ENCODE measurements around the gene STXBP2.

Gene STXBP2

GRCh38 chr19:7625763-7626372 is 11.0 kb upstream of the STXBP2 start:
- no peak overlapping the region for H3K9ac ChIP-seq (ENCODE audit: low read length)
- no peaks in the 10 kb centered on the region for H3K9me3 ChIP-seq (ENCODE audit: control insufficient read depth, insufficient read depth, low read depth, low read length)
- H3K4me3 ChIP-seq (ENCODE audit: low read depth, low read length): no peak overlapping the region
- H3K4me1 ChIP-seq (ENCODE audit: control insufficient read depth, insufficient read depth, low read length): no peaks in the 10 kb centered on the region
- no peaks in the 10 kb centered on the region for H3K27me3 ChIP-seq (ENCODE audit: control insufficient read depth, insufficient read depth, low read length)
- no peak overlapping the region for H3K27ac ChIP-seq (ENCODE audit: low read depth, low read length)
- H3K36me3 ChIP-seq (ENCODE audit: control insufficient read depth, insufficient read depth, low read length): peaks cover 57% of the 10 kb centered on the region

- Histone ChIP-seq H3K36me3 (ENCODE audit: control insufficient read depth, insufficient read depth, low read length) (peaks cover 50% of the 10 kb centered on the region), H3K9me3 (ENCODE audit: control insufficient read depth, insufficient read depth, low read depth, low read length) (no peaks in the 10 kb centered on the region), H3K27me3 (ENCODE audit: control insufficient read depth, insufficient read depth, low read length) (no peaks in the 10 kb centered on the region), H3K4me3 (ENCODE audit: low read depth, low read length) (no peak overlapping the region), H3K27ac (ENCODE audit: low read depth, low read length) (no peak overlapping the region), H3K4me1 (ENCODE audit: control insufficient read depth, insufficient read depth, low read length) (no peaks in the 10 kb centered on the region), H3K9ac (ENCODE audit: low read length) (no peak overlapping the region)
These were observed 9.7 kb upstream of the STXBP2 start for GRCh38 chr19:7627166-7627565.

GRCh38 chr19:7628589-7629311 is 8.2 kb upstream of the STXBP2 start:
- Histone ChIP-seq H3K27ac (ENCODE audit: low read depth, low read length) (no peak overlapping the region), H3K4me3 (ENCODE audit: low read depth, low read length) (peak overlapping the region; percentile 91), H3K36me3 (ENCODE audit: control insufficient read depth, insufficient read depth, low read length) (peaks cover 44% of the 10 kb centered on the region), H3K9me3 (ENCODE audit: control insufficient read depth, insufficient read depth, low read depth, low read length) (no peaks in the 10 kb centered on the region), H3K4me1 (ENCODE audit: control insufficient read depth, insufficient read depth, low read length) (no peaks in the 10 kb centered on the region), H3K27me3 (ENCODE audit: control insufficient read depth, insufficient read depth, low read length) (peaks cover 4% of the 10 kb centered on the region; the same call in 1 of the 2 replicates), H3K9ac (ENCODE audit: low read length) (peak overlapping the region; percentile 89)

- Histone ChIP-seq H3K9me3 (ENCODE audit: control insufficient read depth, insufficient read depth, low read depth, low read length) (no peaks in the 10 kb centered on the region), H3K27me3 (ENCODE audit: control insufficient read depth, insufficient read depth, low read length) (peaks cover 5% of the 10 kb centered on the region; the same call in 1 of the 2 replicates), H3K4me3 (ENCODE audit: low read depth, low read length) (peak within 1 kb of the TSS; percentile 91), H3K9ac (ENCODE audit: low read length) (peak within 1 kb of the TSS; percentile 89), H3K4me1 (ENCODE audit: control insufficient read depth, insufficient read depth, low read length) (no peaks in the 10 kb centered on the region), H3K36me3 (ENCODE audit: control insufficient read depth, insufficient read depth, low read length) (peaks cover 40% of the 10 kb centered on the region), H3K27ac (ENCODE audit: low read depth, low read length) (peak within 1 kb of the TSS; percentile 53; the same call in 1 of the 2 replicates)
These were observed 7.4 kb upstream of the STXBP2 start, which contains the start of the genes PET100 and XAB2 for GRCh38 chr19:7629347-7630054. PET100 (plus strand) TSS chr19:7629793; CDS start chr19:7629834, 41 bp downstream. XAB2 (minus strand) TSS chr19:7629545; CDS start chr19:7629527, 18 bp downstream.

- Histone ChIP-seq H3K27ac (ENCODE audit: low read depth, low read length) (no peak overlapping the region), H3K9me3 (ENCODE audit: control insufficient read depth, insufficient read depth, low read depth, low read length) (no peaks in the 10 kb centered on the region), H3K27me3 (ENCODE audit: control insufficient read depth, insufficient read depth, low read length) (peaks cover 26% of the 10 kb centered on the region), H3K9ac (ENCODE audit: low read length) (no peak overlapping the region), H3K4me1 (ENCODE audit: control insufficient read depth, insufficient read depth, low read length) (peaks cover 4% of the 10 kb centered on the region), H3K4me3 (ENCODE audit: low read depth, low read length) (no peak overlapping the region), H3K36me3 (ENCODE audit: control insufficient read depth, insufficient read depth, low read length) (peaks cover 20% of the 10 kb centered on the region)
These were observed 5.3 kb upstream of the STXBP2 start for GRCh38 chr19:7631577-7631976.

GRCh38 chr19:7632340-7633203 is 4.3 kb upstream of the STXBP2 start:
- H3K4me1 ChIP-seq (ENCODE audit: control insufficient read depth, insufficient read depth, low read length): peaks cover 5% of the 10 kb centered on the region
- H3K9ac ChIP-seq (ENCODE audit: low read length): no peak overlapping the region
- H3K27ac ChIP-seq (ENCODE audit: low read depth, low read length): no peak overlapping the region
- no peaks in the 10 kb centered on the region for H3K9me3 ChIP-seq (ENCODE audit: control insufficient read depth, insufficient read depth, low read depth, low read length)
- peaks cover 27% of the 10 kb centered on the region for H3K27me3 ChIP-seq (ENCODE audit: control insufficient read depth, insufficient read depth, low read length)
- H3K36me3 ChIP-seq (ENCODE audit: control insufficient read depth, insufficient read depth, low read length): peaks cover 13% of the 10 kb centered on the region; the same call in 1 of the 2 replicates
- H3K4me3 ChIP-seq (ENCODE audit: low read depth, low read length): no peak overlapping the region

GRCh38 chr19:7633698-7634097 is 3.2 kb upstream of the STXBP2 start, which contains the start of gene PCP2:
PCP2 (minus strand) TSS chr19:7633719; CDS start chr19:7633457, 262 bp downstream.
- no peaks in the 10 kb centered on the region for H3K9me3 ChIP-seq (ENCODE audit: control insufficient read depth, insufficient read depth, low read depth, low read length)
- no peak within 1 kb of the TSS for H3K4me3 ChIP-seq (ENCODE audit: low read depth, low read length)
- H3K9ac ChIP-seq (ENCODE audit: low read length): no peak within 1 kb of the TSS
- peaks cover 5% of the 10 kb centered on the region for H3K4me1 ChIP-seq (ENCODE audit: control insufficient read depth, insufficient read depth, low read length)
- peaks cover 27% of the 10 kb centered on the region for H3K27me3 ChIP-seq (ENCODE audit: control insufficient read depth, insufficient read depth, low read length)
- peaks cover 10% of the 10 kb centered on the region; the same call in 1 of the 2 replicates for H3K36me3 ChIP-seq (ENCODE audit: control insufficient read depth, insufficient read depth, low read length)
- H3K27ac ChIP-seq (ENCODE audit: low read depth, low read length): no peak within 1 kb of the TSS

GRCh38 chr19:7635670-7636069 is 1.2 kb upstream of the STXBP2 start:
- Histone ChIP-seq H3K36me3 (ENCODE audit: control insufficient read depth, insufficient read depth, low read length) (peaks cover 18% of the 10 kb centered on the region), H3K9me3 (ENCODE audit: control insufficient read depth, insufficient read depth, low read depth, low read length) (no peaks in the 10 kb centered on the region; the same call in 1 of the 2 replicates), H3K4me1 (ENCODE audit: control insufficient read depth, insufficient read depth, low read length) (peaks cover 5% of the 10 kb centered on the region), H3K27me3 (ENCODE audit: control insufficient read depth, insufficient read depth, low read length) (peaks cover 27% of the 10 kb centered on the region), H3K9ac (ENCODE audit: low read length) (no peak overlapping the region), H3K27ac (ENCODE audit: low read depth, low read length) (no peak overlapping the region), H3K4me3 (ENCODE audit: low read depth, low read length) (no peak overlapping the region)

- H3K9me3 ChIP-seq (ENCODE audit: control insufficient read depth, insufficient read depth, low read depth, low read length): no peaks in the 10 kb centered on the region; the same call in 1 of the 2 replicates
- H3K9ac ChIP-seq (ENCODE audit: low read length): no peak overlapping the region
- no peak overlapping the region for H3K27ac ChIP-seq (ENCODE audit: low read depth, low read length)
- peaks cover 18% of the 10 kb centered on the region for H3K36me3 ChIP-seq (ENCODE audit: control insufficient read depth, insufficient read depth, low read length)
- H3K4me1 ChIP-seq (ENCODE audit: control insufficient read depth, insufficient read depth, low read length): peaks cover 5% of the 10 kb centered on the region
- peaks cover 27% of the 10 kb centered on the region for H3K27me3 ChIP-seq (ENCODE audit: control insufficient read depth, insufficient read depth, low read length)
- peak overlapping the region; percentile 72 for H3K4me3 ChIP-seq (ENCODE audit: low read depth, low read length)
These were observed 606 bp upstream of the STXBP2 start for GRCh38 chr19:7636317-7636690.
